Measurements from ENCODE around the gene IL11RA. TPM values are rescaled to one million over a fixed set of nuclear protein-coding genes. Genes with fewer than 3 reads are reported as not detected.

IL11RA gene
- total and polyA plus RNA-seq, 10 of the 15 experiments (the other 5 are each of a cell fraction or from before 2014, with no cell fraction given) = 0.32 to 5.8 (median 2.2) TPM

- Histone ChIP-seq H3K4me1 (ENCODE audit: control insufficient read depth, insufficient read depth, low read length) (no peaks in the 10 kb centered on the region), H3K9me3 (replicated peaks; ENCODE audit: control insufficient read depth, insufficient read depth, low read length) (no peaks in the 10 kb centered on the region; the same call in 2 of the 3 replicates), H2AFZ (ENCODE audit: control insufficient read depth, low read depth, low read length) (no peak overlapping the region), H3K27me3 (replicated peaks in 1 of 2; ENCODE audit: control insufficient read depth in 2 of 2, insufficient read depth in 2 of 2, low read length in 1 of 2) (no peaks in the 10 kb centered on the region), H3K9ac (ENCODE audit: control insufficient read depth, insufficient read depth, low read length) (no peak overlapping the region), H3K4me2 (ENCODE audit: control insufficient read depth, insufficient read depth) (no peak overlapping the region), H3K4me3 (no peak overlapping the region), H4K20me1 (ENCODE audit: control insufficient read depth, insufficient read depth) (no peaks in the 10 kb centered on the region), H3K27ac (ENCODE audit: control insufficient read depth, insufficient read depth) (no peak overlapping the region), H3K36me3 (ENCODE audit: control insufficient read depth in 2 of 2, insufficient read depth in 2 of 2, low read length in 1 of 2) (no peaks in the 10 kb centered on the region), H3K79me2 (ENCODE audit: control insufficient read depth, insufficient read depth, low read length) (no peaks in the 10 kb centered on the region)
- CTCF ChIA-PET = interaction anchor here (0.8 to 3.3 kb wide), 7 partner anchors 9 to 38 kb away, joined by 3 to 23 read pairs (median 3); partner anchors contain the start of gene SIGMAR1
- TF ChIP-seq YY1 (IDR thresholded peaks at IDR 0.05; ENCODE audit: low read depth, low read length) = peak; percentile 79
- peak; percentile 81 to 90 (median 83) for TF ChIP-seq CTCF (IDR thresholded peaks at IDR 0.05 in 2 of 3, conservative IDR thresholded peaks at IDR 0.05 in 1 of 3; ENCODE audit: control insufficient read depth in 2 of 3, extremely low read depth in 1 of 3, insufficient read depth in 1 of 3, low read depth in 3 of 3, low read length in 3 of 3)
- peak; percentile 62 for TF ChIP-seq SMC3 (IDR thresholded peaks at IDR 0.05; ENCODE audit: borderline replicate concordance, low read length)
- TF ChIP-seq ZNF592 (IDR thresholded peaks at IDR 0.05) = no peak
- TF ChIP-seq RUNX3 (IDR thresholded peaks at IDR 0.05; ENCODE audit: low read length) = peak; percentile 78
- no peak for TF ChIP-seq NFIC (IDR thresholded peaks at IDR 0.05; ENCODE audit: low read depth, low read length)
- TF ChIP-seq RAD21 (IDR thresholded peaks at IDR 0.05; ENCODE audit: insufficient read depth, low read depth, low read length) = peak; percentile 93
- TF ChIP-seq, protein P1, sequence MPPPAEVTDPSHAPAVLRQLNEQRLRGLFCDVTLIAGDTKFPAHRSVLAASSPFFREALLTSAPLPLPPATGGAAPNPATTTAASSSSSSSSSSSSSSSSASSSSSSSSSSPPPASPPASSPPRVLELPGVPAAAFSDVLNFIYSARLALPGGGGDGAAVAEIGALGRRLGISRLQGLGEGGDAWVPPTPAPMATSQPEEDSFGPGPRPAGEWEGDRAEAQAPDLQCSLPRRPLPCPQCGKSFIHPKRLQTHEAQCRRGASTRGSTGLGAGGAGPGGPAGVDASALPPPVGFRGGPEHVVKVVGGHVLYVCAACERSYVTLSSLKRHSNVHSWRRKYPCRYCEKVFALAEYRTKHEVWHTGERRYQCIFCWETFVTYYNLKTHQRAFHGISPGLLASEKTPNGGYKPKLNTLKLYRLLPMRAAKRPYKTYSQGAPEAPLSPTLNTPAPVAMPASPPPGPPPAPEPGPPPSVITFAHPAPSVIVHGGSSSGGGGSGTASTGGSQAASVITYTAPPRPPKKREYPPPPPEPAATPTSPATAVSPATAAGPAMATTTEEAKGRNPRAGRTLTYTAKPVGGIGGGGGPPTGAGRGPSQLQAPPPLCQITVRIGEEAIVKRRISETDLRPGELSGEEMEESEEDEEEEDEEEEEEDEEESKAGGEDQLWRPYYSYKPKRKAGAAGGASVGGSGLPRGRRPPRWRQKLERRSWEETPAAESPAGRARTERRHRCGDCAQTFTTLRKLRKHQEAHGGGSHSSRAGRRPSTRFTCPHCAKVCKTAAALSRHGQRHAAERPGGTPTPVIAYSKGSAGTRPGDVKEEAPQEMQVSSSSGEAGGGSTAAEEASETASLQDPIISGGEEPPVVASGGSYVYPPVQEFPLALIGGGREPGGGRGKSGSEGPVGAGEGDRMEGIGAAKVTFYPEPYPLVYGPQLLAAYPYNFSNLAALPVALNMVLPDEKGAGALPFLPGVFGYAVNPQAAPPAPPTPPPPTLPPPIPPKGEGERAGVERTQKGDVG (CRISPR knock-in tag; IDR thresholded peaks at IDR 0.05) = no peak
- POLR2A ChIA-PET = no interaction called here
- SMC1A ChIA-PET (ENCODE audit: uncharacterized antibody, unreplicated experiment) = interaction anchor here (1.1 kb wide), 1 partner anchor 310 kb away, joined by 3 read pairs; no protein-coding TSS in a partner anchor
- ATAC-seq = peak; percentile 95
- intact Hi-C loops (cut with micrococcal nuclease; ENCODE audit: unreplicated experiment) = loop anchor here (1.0 kb wide), 1 partner anchor 27 kb away; no protein-coding TSS in a partner anchor
- whole genome bisulfite sequencing (ENCODE audit: insufficient coverage, insufficient replicate concordance, low lambda C conversion rate, missing lambda C conversion rate) = 15% methylated on average over 10 of the region's 10 CpGs
- no TSS peak for BruUV-seq (replicated peaks)
- in situ Hi-C loops (cut with MboI) = no loop called here
- no peak for DNase-seq (ENCODE audit: low read depth, low spot score)
- RAD21 ChIA-PET (ENCODE audit: unreplicated experiment) = interaction anchor here (0.6 kb wide), 1 partner anchor 1278 kb away, joined by 3 read pairs; no protein-coding TSS in a partner anchor
- no peak for FAIRE-seq
These were observed 23.2 kb downstream of the IL11RA start for GRCh38 chr9:34675048-34675714.
